Motor neuron (in vitro differentiated cells): Measurements from ENCODE around the gene SLC25A10. TPM values are rescaled to one million over a fixed set of nuclear protein-coding genes. Genes with fewer than 3 reads are reported as not detected.
"Not testable (repeated sequence)": the region's sequence is repeated elsewhere in the genome, so short reads cannot be mapped to it uniquely, and the experiment has no call there.

ENCODE experiments used
- ATAC-seq, 8 experiments: fragments of 200-7000 bp; cut with Tn5 transposase; replicated peaks in 6 of 8; 2 replicates each; pipeline ENCODE4 v1.8.0; 2021; ENCODE audit warnings: mild to moderate bottlenecking in 8 of 8, moderate library complexity in 8 of 8
- H3K27ac ChIP-seq, 2 donors: fragments of 250-450 bp; sonication (Bioruptor Pico); 2 replicates each; pipeline ENCODE4 v1.9.0; 2021; ENCODE audit warnings: antibody characterized with exemption in 2 of 2, mild to moderate bottlenecking in 2 of 2, moderate library complexity in 1 of 2
- H3K4me1 ChIP-seq, 2 donors: fragments of 250-450 bp; sonication (Bioruptor Pico); replicated peaks in 1 of 2; 2 replicates each; pipeline ENCODE4 v1.6.1; 2021; ENCODE audit warnings: antibody characterized with exemption in 2 of 2, mild to moderate bottlenecking in 2 of 2, moderate library complexity in 1 of 2
- H3K4me3 ChIP-seq, 5 donors: fragments of 250-450 bp; sonication (Bioruptor Pico); 2 replicates each; pipeline ENCODE4 v1.9.0; 2021; ENCODE audit warnings: antibody characterized with exemption in 5 of 5, mild to moderate bottlenecking in 5 of 5, moderate library complexity in 4 of 5
- WGBS, 10 experiments: fragments of 450-650 bp; shearing (Covaris generic); methylation state at CpG; one replicate each; pipeline ENCODE4 v1.0.0; 2022; 5-methylcytosine and 5-hydroxymethylcytosine counted together
- in situ Hi-C, 9 experiments: fragments of 400-800 bp; cut with MboI; loops; one replicate each; pipeline ENCODE4 v1.15.0; 2021; ENCODE audit warnings: low sequenced_read_pairs in 9 of 9, low pct_unique_long_range_greater_than_20kb in 2 of 9; ENCODE audit not compliant: unreplicated experiment in 9 of 9
- total RNA-seq, 8 experiments: library from RNA; unstranded; fragments of 300-600 nt; gene quantifications; 2 replicates each; pipeline versions ENCODE4 v1.2.3 to v1.2.4, GENCODE V29; 2022

SLC25A10 gene, protein sequence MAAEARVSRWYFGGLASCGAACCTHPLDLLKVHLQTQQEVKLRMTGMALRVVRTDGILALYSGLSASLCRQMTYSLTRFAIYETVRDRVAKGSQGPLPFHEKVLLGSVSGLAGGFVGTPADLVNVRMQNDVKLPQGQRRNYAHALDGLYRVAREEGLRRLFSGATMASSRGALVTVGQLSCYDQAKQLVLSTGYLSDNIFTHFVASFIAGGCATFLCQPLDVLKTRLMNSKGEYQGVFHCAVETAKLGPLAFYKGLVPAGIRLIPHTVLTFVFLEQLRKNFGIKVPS
- 10 to 100 TPM in 3 of 8 experiments, 1 to 10 TPM in 5; 2.4 to 24.9 (median 5.0) TPM for total RNA-seq

DNA sequence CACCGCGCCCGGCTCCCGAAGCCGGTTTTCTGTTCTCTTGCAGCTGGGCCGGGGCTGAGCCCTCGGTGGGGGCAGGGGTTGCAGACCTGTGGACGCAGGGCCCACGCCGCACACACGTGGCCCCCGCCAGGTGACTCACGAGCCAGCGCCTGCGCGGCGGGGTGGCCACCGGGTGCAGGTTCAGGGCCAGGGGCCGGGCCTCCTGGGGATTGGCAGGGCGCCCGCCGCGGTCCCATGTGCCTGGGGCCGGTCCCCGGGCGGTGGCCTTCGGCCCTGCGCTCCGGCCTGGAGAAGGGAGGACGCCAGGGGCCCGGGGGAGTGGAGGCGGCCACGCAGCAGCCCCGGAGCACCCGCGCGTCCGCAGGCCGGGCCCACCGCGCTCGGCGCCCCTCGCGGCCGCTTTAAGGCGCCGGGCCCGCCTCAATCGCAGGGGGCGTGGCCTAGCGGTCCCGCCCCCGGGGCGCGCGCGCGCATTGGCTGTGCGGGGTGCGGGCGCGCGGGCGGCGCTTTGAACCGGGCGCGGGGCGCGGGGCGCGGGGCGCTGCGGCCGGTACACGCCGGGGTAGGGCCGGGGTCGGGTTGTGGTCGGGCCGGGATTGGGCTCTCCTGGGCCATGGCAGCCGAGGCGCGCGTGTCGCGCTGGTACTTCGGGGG, at the start of gene SLC25A10:
SLC25A10 (plus strand) TSS at position 471 of the 654 bp plus-strand sequence; CDS start at position 614, 143 bp downstream.
- WGBS, 10 experiments, result 0 to 5% (median 4%) methylated on average over 4 to 6 of the region's 89 CpGs; no CpG with 5 or more reads in 7 of the 10 experiments
- peak; percentile 61 to 81 (median 76) for ATAC-seq
- Histone ChIP-seq H3K4me1 (peaks cover 27 to 30% of the 10 kb centered on the region in 2 donors), H3K27ac (peak within 1 kb of the TSS; percentile 29 to 77), H3K4me3 (peak within 1 kb of the TSS; percentile 59 to 87 (median 75))
- in situ Hi-C loops, result no loop called here

DNA sequence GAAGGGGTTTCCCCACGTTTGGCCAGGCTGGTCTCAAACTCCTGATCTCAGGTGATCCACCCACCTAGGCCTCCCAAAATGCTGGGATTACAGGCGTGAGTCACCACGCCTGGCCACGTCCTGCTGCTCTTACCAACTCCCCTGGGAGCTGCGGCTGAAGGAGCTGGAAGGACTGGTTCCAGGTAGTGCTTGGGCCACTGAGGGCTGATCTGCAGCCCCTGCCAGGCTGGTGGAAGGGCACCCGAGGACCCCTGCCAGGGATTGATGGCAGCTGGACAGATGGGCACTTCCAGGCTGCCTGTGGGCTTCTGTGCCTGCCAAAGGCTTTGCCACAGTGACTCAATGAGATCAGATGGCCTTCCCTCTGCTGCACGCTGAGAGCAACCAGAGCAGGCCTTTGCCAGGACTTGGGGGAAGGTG, 48.0 kb upstream of the SLC25A10 start:
- Histone ChIP-seq H3K27ac (no peak overlapping the region), H3K4me1 (peaks cover 15% of the 10 kb centered on the region in 2 donors), H3K4me3 (no peak overlapping the region)
- WGBS, 10 experiments, result 84 to 100% (median 86%) methylated on average over 1 to 3 of the region's 7 CpGs; no CpG with 5 or more reads in 7 of the 10 experiments
- in situ Hi-C loops, result no loop called here
- no peak for ATAC-seq

DNA sequence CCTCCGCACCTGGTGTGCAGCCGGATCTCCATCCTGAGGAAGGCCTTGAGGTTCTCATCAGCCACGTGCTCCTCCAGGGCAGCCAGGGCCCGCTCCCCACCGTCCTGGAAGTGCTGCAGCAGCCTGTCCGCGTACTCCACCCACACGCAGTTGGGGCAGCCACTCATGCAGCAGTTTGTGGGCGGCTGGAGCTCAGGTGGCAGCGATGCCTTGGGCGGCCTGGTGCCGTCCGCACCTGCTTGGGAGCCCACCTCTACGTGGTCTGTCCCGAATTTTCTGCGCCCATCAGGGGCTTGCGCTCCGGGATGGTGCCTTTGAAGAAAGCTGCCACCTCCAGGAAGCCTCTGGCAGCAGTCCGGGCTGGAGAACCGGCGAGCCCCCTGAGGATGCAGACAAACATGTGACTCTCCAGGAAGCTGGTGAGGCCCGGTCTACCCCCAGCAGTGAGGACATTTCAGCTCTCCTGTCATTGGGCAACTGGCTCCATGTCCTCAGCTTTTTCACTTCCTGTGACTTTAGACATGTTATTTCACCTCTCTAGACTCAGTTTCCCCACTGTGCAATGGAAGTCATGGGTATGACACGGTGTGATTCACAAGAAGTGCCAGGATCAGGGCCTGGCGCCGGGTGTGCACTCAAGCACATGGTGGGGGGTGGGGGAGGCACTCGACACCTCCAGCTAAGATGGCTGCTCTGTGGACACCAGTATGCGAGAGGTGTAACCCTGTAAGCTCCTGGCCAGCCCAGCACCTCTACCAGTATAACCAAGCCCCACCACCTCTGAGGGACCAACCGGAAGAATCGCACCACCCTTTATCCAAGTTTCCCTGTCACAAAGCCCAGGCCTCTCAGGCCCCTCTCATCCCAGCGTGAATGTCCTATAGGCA, 46.6 kb upstream of the SLC25A10 start:
- peaks cover 15% of the 10 kb centered on the region in 2 donors for H3K4me1 ChIP-seq
- peak overlapping the region; percentile 50 to 100 (median 72) for H3K4me3 ChIP-seq
- in situ Hi-C loops, result no loop called here
- ATAC-seq, result peak in 3 of 8 experiments; percentile 1 to 19 (median 17)
- H3K27ac ChIP-seq, result peak overlapping the region; percentile 53 to 89
- WGBS, 10 experiments, result 0 to 100% (median 42%) methylated on average over 1 to 4 of the region's 30 CpGs; no CpG with 5 or more reads in 4 of the 10 experiments

DNA sequence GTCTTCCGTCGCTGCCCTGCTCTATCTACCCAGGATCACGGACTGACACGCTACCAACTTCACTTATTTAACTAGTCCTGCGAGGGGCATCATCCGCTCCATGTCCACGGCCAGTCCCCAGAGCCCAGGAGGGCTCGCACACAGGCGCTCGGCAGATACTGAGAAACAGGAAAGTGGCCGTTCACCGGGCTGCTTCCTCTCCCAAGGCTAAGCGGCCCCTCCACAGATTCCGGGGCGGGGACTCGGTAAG, 46.1 kb upstream of the SLC25A10 start:
- Histone ChIP-seq H3K4me3 (peak overlapping the region; percentile 50 to 100 (median 72)), H3K27ac (peak overlapping the region; percentile 53 to 89), H3K4me1 (peaks cover 15% of the 10 kb centered on the region in 2 donors)
- in situ Hi-C loops, result no loop called here
- ATAC-seq, result peak in 1 of 8 experiments; percentile 34
- WGBS, 10 experiments, result 0% methylated on average over 6 to 8 of the region's 16 CpGs; no CpG with 5 or more reads in 8 of the 10 experiments

DNA sequence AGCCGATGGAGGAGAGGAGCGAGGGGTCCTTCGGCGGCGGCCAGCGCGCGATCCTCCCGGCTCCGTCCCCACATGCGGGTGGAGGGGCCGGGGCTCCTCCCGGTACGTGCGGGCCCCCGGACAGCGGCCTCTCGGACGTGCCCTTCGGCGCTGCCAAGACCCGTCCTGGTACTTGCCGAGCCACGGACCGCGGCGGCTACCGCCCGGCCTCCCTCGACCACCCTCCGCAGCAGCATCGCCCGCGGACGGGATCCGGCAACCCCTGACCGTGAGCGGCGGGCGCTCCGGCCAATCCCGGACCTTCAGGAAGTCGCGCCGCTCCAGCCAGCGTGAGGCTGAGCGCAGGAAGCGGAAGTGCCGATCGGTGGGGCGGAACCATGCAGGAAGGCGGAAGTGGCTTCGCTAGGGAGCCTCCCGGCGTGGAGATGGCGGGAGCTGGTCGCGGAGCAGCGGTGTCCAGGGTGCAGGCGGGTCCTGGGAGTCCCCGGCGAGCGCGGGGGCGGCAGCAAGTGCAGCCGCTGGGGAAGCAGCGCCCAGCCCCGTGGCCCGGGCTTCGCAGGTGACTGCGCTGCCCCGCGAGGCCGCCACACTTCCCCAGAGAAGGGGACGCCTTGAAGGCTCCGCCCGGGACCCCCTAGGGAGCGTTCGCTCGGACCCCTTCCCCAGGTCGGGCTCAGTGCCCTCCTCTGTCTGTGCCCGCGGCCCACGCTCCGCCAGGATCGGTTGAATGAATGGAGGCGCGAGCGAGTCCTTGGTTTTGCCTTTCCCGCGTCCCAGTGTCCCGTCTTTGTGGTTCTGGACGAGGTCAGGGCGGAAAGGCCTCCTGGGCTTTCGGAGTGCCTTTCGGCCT, 45.5 kb upstream of the SLC25A10 start, which contains the start of the genes CCDC137 and OXLD1:
CCDC137 (plus strand) TSS at position 396 of the 850 bp plus-strand sequence; CDS start at position 426, 30 bp downstream.
OXLD1 (minus strand) TSS at position 264 of the 850 bp plus-strand sequence; CDS start at position 236, 28 bp downstream.
- Histone ChIP-seq H3K4me3 (peak within 1 kb of the TSS; percentile 50 to 100 (median 72)), H3K27ac (peak within 1 kb of the TSS; percentile 57 to 89), H3K4me1 (peaks cover 15% of the 10 kb centered on the region in 2 donors)
- in situ Hi-C loops, result no loop called here
- ATAC-seq, result peak; percentile 92 to 98 (median 98)
- 0 to 3% (median 0%) methylated on average over 1 to 19 of the region's 96 CpGs; no CpG with 5 or more reads in 4 of the 10 experiments for WGBS, 10 experiments

DNA sequence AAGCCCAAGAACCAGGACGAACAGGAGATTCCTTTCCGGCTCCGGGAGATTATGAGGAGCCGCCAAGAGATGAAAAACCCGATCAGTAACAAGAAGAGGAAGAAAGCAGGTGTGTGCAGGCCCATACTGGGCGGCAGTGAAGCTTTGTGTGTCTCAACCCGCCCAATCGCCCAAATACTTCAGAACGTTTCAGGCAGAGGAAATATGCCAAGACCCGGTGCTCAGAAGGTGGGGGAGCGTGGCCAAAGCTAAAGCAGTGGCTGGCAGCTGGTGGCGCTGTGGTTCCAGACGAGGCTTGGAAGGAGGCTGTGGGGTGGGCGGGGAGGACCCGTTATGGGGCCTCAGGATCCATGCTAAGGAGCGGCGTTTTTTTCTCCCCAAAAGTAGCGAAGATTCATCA, 44.3 kb upstream of the SLC25A10 start:
- WGBS, 10 experiments, result 69 to 100% (median 93%) methylated on average over 1 to 8 of the region's 18 CpGs; no CpG with 5 or more reads in 5 of the 10 experiments
- no peak for ATAC-seq
- no peak overlapping the region for H3K4me3 ChIP-seq

DNA sequence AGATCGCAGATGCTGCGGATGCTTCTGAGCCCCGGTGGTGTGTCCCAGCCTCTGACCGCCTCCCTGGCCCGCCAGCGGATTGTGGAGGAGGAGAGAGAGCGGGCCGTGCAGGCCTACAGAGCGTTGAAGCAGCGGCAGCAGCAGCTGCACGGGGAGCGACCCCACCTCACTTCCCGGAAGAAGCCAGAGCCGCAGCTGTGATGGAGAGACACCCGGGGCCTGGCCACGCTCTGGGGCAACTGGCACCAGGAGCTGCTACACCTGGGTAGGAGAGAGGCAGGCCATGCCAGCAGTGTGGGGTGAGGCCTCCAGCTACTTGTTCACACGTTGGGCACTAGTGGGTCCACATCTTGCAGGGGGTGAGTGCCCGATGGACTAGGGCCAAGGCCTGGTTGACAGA, 39.6 kb upstream of the SLC25A10 start:
- 88 to 100% (median 93%) methylated on average over 1 to 6 of the region's 18 CpGs; no CpG with 5 or more reads in 7 of the 10 experiments for WGBS, 10 experiments
- in situ Hi-C loops, result no loop called here
- ATAC-seq, result peak in 5 of 8 experiments; percentile 7 to 24 (median 13)
- Histone ChIP-seq H3K4me1 (peaks cover 5 to 9% of the 10 kb centered on the region in 2 donors), H3K4me3 (no peak overlapping the region), H3K27ac (no peak overlapping the region)

More for the DNA sequence above, 44.3 kb upstream of the SLC25A10 start:
- peaks cover 15% of the 10 kb centered on the region in 2 donors for H3K4me1 ChIP-seq
- in situ Hi-C loops, result no loop called here
- H3K27ac ChIP-seq, result no peak overlapping the region

DNA sequence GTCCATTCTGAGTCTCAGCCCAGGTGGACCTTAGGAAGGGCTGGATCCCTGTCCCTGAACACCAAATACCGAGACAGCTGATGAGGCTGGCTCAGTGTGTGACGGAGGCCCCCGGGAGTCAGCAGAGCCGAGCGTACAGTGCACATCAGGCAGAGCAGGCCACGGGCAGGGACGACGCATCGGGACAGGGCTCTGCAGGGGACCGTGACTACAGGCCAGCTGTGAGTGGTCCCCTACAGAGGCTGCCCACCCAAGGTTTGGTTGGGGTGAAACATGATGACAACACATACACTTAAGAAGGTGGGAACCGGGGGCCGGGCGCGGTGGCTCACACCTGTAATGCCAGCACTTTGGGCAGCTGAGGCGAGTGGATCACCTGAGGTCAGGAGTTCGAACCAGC, 39.1 kb upstream of the SLC25A10 start:
- Histone ChIP-seq H3K4me1 (peaks cover under 1 to 4% of the 10 kb centered on the region in 2 donors), H3K4me3 (no peak overlapping the region), H3K27ac (no peak overlapping the region)
- in situ Hi-C loops, result no loop called here
- 80 to 100% (median 93%) methylated on average over 1 to 9 of the region's 16 CpGs; no CpG with 5 or more reads in 4 of the 10 experiments for WGBS, 10 experiments
- ATAC-seq, result peak in 5 of 8 experiments; percentile 8 to 21 (median 14)

DNA sequence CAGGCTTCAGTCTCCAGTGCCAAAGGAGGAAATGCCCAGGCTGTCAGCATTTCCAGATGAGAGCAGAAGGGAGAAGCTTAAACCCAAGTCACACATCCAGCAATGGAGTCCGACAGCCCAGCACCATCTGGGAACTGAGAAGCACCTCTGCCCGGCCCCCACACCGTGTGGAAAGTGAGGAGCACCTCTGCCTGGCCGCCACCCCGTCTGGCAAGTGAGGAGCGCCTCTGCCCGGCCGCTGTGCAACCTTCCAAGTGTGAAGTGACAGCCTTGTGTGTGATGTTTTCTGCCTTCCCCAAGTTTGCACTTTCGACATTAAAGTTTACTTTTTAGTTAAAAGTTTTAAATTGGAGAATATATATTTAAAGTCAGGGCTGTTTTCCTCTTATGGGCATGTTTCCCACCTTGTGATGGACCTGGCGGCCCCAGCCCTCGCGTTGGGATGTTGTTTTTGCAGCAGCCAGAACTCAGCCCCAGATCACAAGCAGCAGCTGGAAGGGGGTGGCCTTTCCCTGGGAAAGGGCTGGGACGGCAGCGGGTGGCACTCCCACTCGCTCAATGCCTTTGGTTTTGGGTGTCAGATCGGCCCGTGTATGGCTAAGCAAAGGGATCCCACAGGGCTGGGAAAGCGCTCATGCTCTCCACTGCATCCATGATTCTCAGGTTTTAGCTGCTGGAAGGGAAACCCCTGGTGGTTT, 38.4 kb upstream of the SLC25A10 start:
- Histone ChIP-seq H3K27ac (no peak overlapping the region), H3K4me3 (no peak overlapping the region), H3K4me1 (peaks cover 0 to 3% of the 10 kb centered on the region in 2 donors)
- ATAC-seq, result no peak
- 78 to 100% (median 87%) methylated on average over 1 to 13 of the region's 18 CpGs; no CpG with 5 or more reads in 3 of the 10 experiments for WGBS, 10 experiments
- in situ Hi-C loops, result no loop called here

DNA sequence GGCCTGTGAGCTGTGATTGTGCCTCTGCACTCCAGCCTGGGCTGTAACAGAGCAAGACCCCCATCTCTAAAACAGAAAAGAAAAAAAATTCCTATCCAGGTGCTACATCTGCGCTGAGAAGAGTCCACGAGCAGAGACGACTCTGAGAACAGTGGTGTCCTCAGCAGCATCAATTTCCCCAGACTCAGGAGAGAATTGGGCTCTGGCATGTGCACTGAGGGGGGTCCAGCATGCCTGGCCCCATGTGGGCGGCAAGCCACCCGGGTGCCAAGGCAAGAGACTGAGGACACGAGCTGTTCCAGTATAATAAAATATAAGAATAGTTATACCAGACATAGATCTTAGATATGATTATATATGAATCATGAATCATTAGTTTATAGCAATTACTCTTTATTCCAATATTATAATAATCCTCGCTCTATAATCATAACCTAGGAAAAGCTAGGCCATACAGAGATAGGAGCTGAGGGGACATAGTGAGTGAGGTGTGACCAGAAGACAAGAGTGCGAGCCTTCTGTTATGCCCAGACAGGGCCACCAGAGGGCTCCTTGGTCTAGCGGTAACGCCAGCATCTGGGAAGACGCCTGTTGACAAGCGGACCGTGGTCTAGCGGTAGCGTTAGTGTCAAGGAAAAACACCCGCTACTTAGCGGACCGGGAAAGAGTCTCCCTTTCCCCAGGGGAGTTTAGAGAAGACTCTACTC, 36.4 kb upstream of the SLC25A10 start:
- H3K27ac ChIP-seq, in situ Hi-C loops, H3K4me1 ChIP-seq, H3K4me3 ChIP-seq: not testable (repeated sequence)
- WGBS, 10 experiments, result 14 to 62% (median 47%) methylated on average over 2 to 9 of the region's 18 CpGs; no CpG with 5 or more reads in 5 of the 10 experiments
- peak in 1 of 8 experiments; percentile 24 for ATAC-seq

DNA sequence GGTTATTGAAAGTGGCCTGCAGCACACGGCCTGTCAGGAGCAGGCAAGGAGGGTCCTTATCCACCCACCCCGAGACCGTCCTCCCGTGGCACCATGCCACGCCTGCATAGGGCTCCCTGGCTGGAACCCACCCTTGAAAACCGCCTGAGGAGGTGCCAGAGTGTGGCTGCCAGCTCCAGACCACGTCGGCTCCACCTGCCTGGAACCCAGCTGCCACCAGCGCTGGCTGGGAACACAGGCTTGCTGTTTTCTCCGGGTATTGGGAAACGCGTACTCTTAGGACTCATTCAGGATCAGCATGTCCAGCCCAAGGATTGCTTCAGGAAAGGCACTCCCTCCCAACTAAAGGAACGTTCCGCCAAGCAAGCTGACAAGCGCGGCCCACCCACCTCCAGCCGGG, 35.2 kb upstream of the SLC25A10 start:
- peak in 4 of 8 experiments; percentile 8 to 18 (median 10) for ATAC-seq
- Histone ChIP-seq H3K4me3 (no peak overlapping the region), H3K4me1 (peaks cover 0 to 3% of the 10 kb centered on the region in 2 donors), H3K27ac (no peak overlapping the region)
- WGBS, 10 experiments, result 80 to 97% (median 93%) methylated on average over 1 to 6 of the region's 17 CpGs; no CpG with 5 or more reads in 6 of the 10 experiments
- in situ Hi-C loops, result no loop called here
